KMS-11 (cell line): ENCODE measurements around the gene CRTC3.

Experiments
- H2AFZ ChIP-seq: fragments of 200-600 bp; sonication (generic); 2 replicates; pipeline ENCODE4 v1.6.1; 2016; ENCODE audit warnings: antibody characterized with exemption, mixed run types, low read depth
- H3K27ac ChIP-seq: fragments of 200-600 bp; sonication (generic); 2 replicates; pipeline ENCODE4 v1.6.1; 2016; ENCODE audit warnings: mild to moderate bottlenecking, mixed run types
- H3K27me3 ChIP-seq: fragments of 200-600 bp; sonication (generic); 2 replicates; pipeline ENCODE4 v1.6.1; 2017; ENCODE audit warnings: mild to moderate bottlenecking, low read depth, mixed run types, moderate library complexity; ENCODE audit not compliant: insufficient read depth
- H3K36me3 ChIP-seq: fragments of 200-600 bp; sonication (generic); 2 replicates; pipeline ENCODE4 v1.6.1; 2017; ENCODE audit warnings: mild to moderate bottlenecking, mixed run types; ENCODE audit not compliant: insufficient read depth
- H3K4me1 ChIP-seq: fragments of 200-600 bp; sonication (generic); 2 replicates; pipeline ENCODE4 v1.6.1; 2016; ENCODE audit warnings: mild to moderate bottlenecking, low read depth, mixed run types; ENCODE audit not compliant: poor library complexity, severe bottlenecking
- H3K4me2 ChIP-seq: fragments of 200-600 bp; sonication (generic); 2 replicates; pipeline ENCODE4 v1.7.0; 2016; ENCODE audit warnings: mild to moderate bottlenecking, mixed run types
- H3K4me3 ChIP-seq: fragments of 200-600 bp; sonication (generic); IDR thresholded peaks from 2 replicates; pipeline ENCODE4 v1.6.1; 2017; ENCODE audit warnings: low read depth, low read length, mixed read lengths; ENCODE audit not compliant: insufficient read depth
- H3K79me2 ChIP-seq: fragments of 200-600 bp; sonication (generic); 2 replicates; pipeline ENCODE4 v1.6.1; 2016; ENCODE audit warnings: low read depth, mixed run types; ENCODE audit not compliant: insufficient read depth
- H3K9ac ChIP-seq: fragments of 200-600 bp; sonication (generic); 2 replicates; pipeline ENCODE4 v1.6.1; 2016; ENCODE audit warnings: mild to moderate bottlenecking, mixed run types
- H4K20me1 ChIP-seq: fragments of 200-600 bp; sonication (generic); 2 replicates; pipeline ENCODE4 v1.6.1; 2016; ENCODE audit warnings: mild to moderate bottlenecking, mixed run types; ENCODE audit not compliant: insufficient read depth
- CTCF ChIP-seq: fragments of 200-600 bp; sonication (generic); conservative IDR thresholded peaks from 2 replicates; pipeline ENCODE4 v1.6.1; 2017; ENCODE audit warnings: low read depth, mild to moderate bottlenecking, antibody characterized with exemption, low read length, moderate library complexity, mixed read lengths

Gene CRTC3

GRCh38 chr15:90579213-90579612 lies 49.5 kb downstream of the CRTC3 start:
- Histone ChIP-seq H3K27ac (no peak overlapping the region), H2AFZ (no peak overlapping the region), H3K27me3 (no peaks in the 10 kb centered on the region), H3K36me3 (no peaks in the 10 kb centered on the region), H3K4me3 (no peak overlapping the region), H3K9ac (no peak overlapping the region), H3K79me2 (no peaks in the 10 kb centered on the region), H4K20me1 (no peaks in the 10 kb centered on the region), H3K4me2 (no peak overlapping the region), H3K4me1 (peaks cover 9% of the 10 kb centered on the region)
- TF ChIP-seq CTCF, result no peak

- Histone ChIP-seq H3K9ac (no peak overlapping the region), H3K79me2 (no peaks in the 10 kb centered on the region), H2AFZ (no peak overlapping the region), H3K4me3 (no peak overlapping the region), H4K20me1 (no peaks in the 10 kb centered on the region), H3K27ac (no peak overlapping the region), H3K4me1 (peaks cover under 1% of the 10 kb centered on the region), H3K27me3 (no peaks in the 10 kb centered on the region), H3K4me2 (no peak overlapping the region), H3K36me3 (no peaks in the 10 kb centered on the region)
- TF ChIP-seq CTCF, result no peak
Observed at GRCh38 chr15:90580099-90580498, 50.4 kb downstream of the CRTC3 start.

GRCh38 chr15:90580541-90580940 lies 50.8 kb downstream of the CRTC3 start:
- H3K27ac ChIP-seq, result no peak overlapping the region
- no peaks in the 10 kb centered on the region for H3K4me1 ChIP-seq
- no peak overlapping the region for H2AFZ ChIP-seq
- no peaks in the 10 kb centered on the region for H3K27me3 ChIP-seq
- no peak overlapping the region for H3K4me3 ChIP-seq
- H3K4me2 ChIP-seq, result no peak overlapping the region
- H4K20me1 ChIP-seq, result no peaks in the 10 kb centered on the region
- no peak overlapping the region for H3K9ac ChIP-seq
- no peak for TF ChIP-seq CTCF
- H3K79me2 ChIP-seq, result no peaks in the 10 kb centered on the region
- no peaks in the 10 kb centered on the region for H3K36me3 ChIP-seq

GRCh38 chr15:90580946-90581345 lies 51.2 kb downstream of the CRTC3 start:
- Histone ChIP-seq H3K4me3 (no peak overlapping the region), H3K79me2 (no peaks in the 10 kb centered on the region), H3K4me1 (no peaks in the 10 kb centered on the region), H3K36me3 (no peaks in the 10 kb centered on the region), H3K4me2 (no peak overlapping the region), H4K20me1 (no peaks in the 10 kb centered on the region), H2AFZ (no peak overlapping the region), H3K27me3 (no peaks in the 10 kb centered on the region), H3K9ac (no peak overlapping the region), H3K27ac (no peak overlapping the region)
- no peak for TF ChIP-seq CTCF
